SK-N-SH (cell line): ENCODE results near the gene CHST11. TPM values are rescaled to one million over a fixed set of nuclear protein-coding genes. Genes with fewer than 3 reads are reported as not detected.

Source experiments
- CTCF ChIA-PET: fragments of 300-600, 350-600 bp; formaldehyde crosslinking; extraction: SDS; loops from one replicate; lab custom pipeline; 2021; lab: Yijun Ruan, JAX
- POLR2A ChIA-PET: fragments of 350-600 bp; sonication (Branson Sonifier 250); formaldehyde crosslinking; extraction: SDS; loops from one replicate; lab custom pipeline; 2020; ENCODE audit warnings: antibody characterized with exemption, inconsistent platforms; lab: Yijun Ruan, JAX
- DNase-seq: peaks from one replicate; pipeline ENCODE4 v3.0.0; 2012
- H2AFZ ChIP-seq: fragments of 200-600 bp; sonication (generic); 2 replicates; pipeline ENCODE4 v1.8.1; 2016; ENCODE audit warnings: antibody characterized with exemption, mild to moderate bottlenecking, low read depth
- H3F3A ChIP-seq: fragments of 200-600 bp; sonication (generic); replicated peaks from 2 replicates; pipeline ENCODE3; 2016; ENCODE audit warnings: antibody characterized with exemption, mild to moderate bottlenecking; ENCODE audit not compliant: insufficient read depth
- H3K27ac ChIP-seq, 2 experiments: fragments of 200-500 bp in 1 of 2; fragments of 200-600 bp in 1 of 2; sonication (Bioruptor generic) in 1 of 2; sonication (generic), shearing (Covaris generic) in 1 of 2; 2 replicates each; pipeline versions ENCODE4 v1.5.1 to v1.6.1; 2014 to 2016; ENCODE audit warnings: low read depth in 2 of 2, inconsistent platforms in 1 of 2, low read length in 1 of 2, mild to moderate bottlenecking in 1 of 2, mixed read lengths in 1 of 2
- H3K27me3 ChIP-seq: fragments of 200-600 bp; sonication (generic), shearing (Covaris generic); 2 replicates; pipeline ENCODE4 v1.6.1; 2016; ENCODE audit warnings: mixed run types; ENCODE audit not compliant: insufficient read depth
- H3K36me3 ChIP-seq, 2 experiments: fragments of 200-500 bp in 1 of 2; fragments of 200-600 bp in 1 of 2; sonication (Bioruptor generic) in 1 of 2; sonication (generic) in 1 of 2; replicated peaks in 1 of 2; 2 replicates each; pipeline versions ENCODE3 to v1.5.1; 2014 to 2016; ENCODE audit warnings: low read length in 1 of 2, mild to moderate bottlenecking in 1 of 2; ENCODE audit not compliant: insufficient read depth in 2 of 2, control insufficient read depth in 1 of 2
- H3K4me1 ChIP-seq, 2 experiments: fragments of 200-500 bp in 1 of 2; fragments of 200-600 bp in 1 of 2; sonication (Bioruptor generic) in 1 of 2; sonication (generic), shearing (Covaris generic) in 1 of 2; 2 replicates each; pipeline versions ENCODE4 v1.5.1 to v1.6.1; 2014 to 2016; ENCODE audit warnings: low read depth in 1 of 2, low read length in 1 of 2, mixed run types in 1 of 2; ENCODE audit not compliant: insufficient read depth in 2 of 2, control insufficient read depth in 1 of 2
- H3K4me2 ChIP-seq: fragments of 200-600 bp; sonication (generic), shearing (Covaris generic); 2 replicates; pipeline ENCODE4 v1.6.1; 2017; ENCODE audit warnings: mixed run types
- H3K4me3 ChIP-seq, 2 experiments: fragments of 200-500 bp in 1 of 2; fragments of 200-600 bp in 1 of 2; sonication (Bioruptor generic) in 1 of 2; sonication (generic), shearing (Covaris generic) in 1 of 2; 2 replicates each; pipeline versions ENCODE4 v1.5.1 to v1.8.1; 2014 to 2016; ENCODE audit warnings: low read depth in 2 of 2, inconsistent platforms in 1 of 2, low read length in 1 of 2, mild to moderate bottlenecking in 1 of 2, mixed read lengths in 1 of 2, moderate library complexity in 1 of 2
- H3K79me2 ChIP-seq: fragments of 200-600 bp; sonication (generic); 2 replicates; pipeline ENCODE4 v1.8.1; 2017; ENCODE audit warnings: mild to moderate bottlenecking; ENCODE audit not compliant: insufficient read depth
- H3K9ac ChIP-seq: fragments of 200-600 bp; sonication (generic); 2 replicates; pipeline ENCODE4 v1.6.1; 2017; ENCODE audit warnings: mixed run types
- H3K9me2 ChIP-seq: fragments of 200-600 bp; sonication (generic); 2 replicates; pipeline ENCODE4 v1.6.1; 2017; ENCODE audit warnings: mixed run types
- H3K9me3 ChIP-seq: fragments of 200-600 bp; sonication (generic); 2 replicates; pipeline ENCODE4 v1.6.1; 2017; ENCODE audit warnings: mixed run types, mild to moderate bottlenecking, moderate library complexity
- H4K20me1 ChIP-seq: fragments of 200-600 bp; sonication (generic); 2 replicates; pipeline ENCODE4 v1.6.1; 2017; ENCODE audit warnings: mild to moderate bottlenecking, mixed run types; ENCODE audit not compliant: insufficient read depth
- CHD2 ChIP-seq: fragments of 150-350 bp; IDR thresholded peaks from 2 replicates; pipeline ENCODE4 v1.6.1; 2018; ENCODE audit warnings: low read length; ENCODE audit not compliant: partially characterized antibody
- FOXM1 ChIP-seq: IDR thresholded peaks from 2 replicates; pipeline ENCODE4 v1.4.0; 2012; ENCODE audit warnings: low read depth, mild to moderate bottlenecking
- IRF3 ChIP-seq: fragments of 150-350 bp; IDR thresholded peaks from 2 replicates; pipeline ENCODE4 v1.6.1; 2016; ENCODE audit warnings: mild to moderate bottlenecking, low read depth, low read length
- MAX ChIP-seq: IDR thresholded peaks from 2 replicates; pipeline ENCODE4 v1.4.0; 2012; ENCODE audit warnings: low read depth
- MXI1 ChIP-seq: IDR thresholded peaks from 2 replicates; pipeline ENCODE4 v1.6.1; 2012; ENCODE audit warnings: mild to moderate bottlenecking, low read depth, low read length, improper control_type of control experiment
- PBX3 ChIP-seq: IDR thresholded peaks from 2 replicates; pipeline ENCODE4; 2012
- RAD21 ChIP-seq: IDR thresholded peaks from 2 replicates; pipeline ENCODE4 v1.6.1; 2012; ENCODE audit warnings: mild to moderate bottlenecking, low read length
- RCOR1 ChIP-seq: fragments of 150-350 bp; IDR thresholded peaks from 2 replicates; pipeline ENCODE4 v1.6.1; 2017; ENCODE audit warnings: antibody characterized with exemption, low read length
- RFX5 ChIP-seq: IDR thresholded peaks from 2 replicates; pipeline ENCODE4 v1.6.1; 2012; ENCODE audit warnings: mild to moderate bottlenecking, improper control_type of control experiment, low read length
- TAF1 ChIP-seq: IDR thresholded peaks from 2 replicates; pipeline ENCODE4 v1.6.1; 2012; ENCODE audit warnings: low read depth, mild to moderate bottlenecking, low read length, moderate library complexity, borderline replicate concordance
- TEAD4 ChIP-seq: IDR thresholded peaks from 2 replicates; pipeline ENCODE4 v1.4.0; 2012; ENCODE audit warnings: mild to moderate bottlenecking, borderline replicate concordance; ENCODE audit not compliant: insufficient read depth
- USF1 ChIP-seq: IDR thresholded peaks from 2 replicates; pipeline ENCODE4 v1.4.0; 2012; ENCODE audit warnings: low read depth, borderline replicate concordance
- YY1 ChIP-seq: IDR thresholded peaks from 2 replicates; pipeline ENCODE4 v1.4.0; 2012; ENCODE audit warnings: low read depth, mild to moderate bottlenecking
- ZBTB33 ChIP-seq: IDR thresholded peaks from 2 replicates; pipeline ENCODE4 v1.4.0; 2012; ENCODE audit warnings: low read depth, borderline replicate concordance
- WGBS: methylation state at CpG from one replicate; pipeline ENCODE4 v1.1.6; 2017; ENCODE audit warnings: low lambda C conversion rate; 5-methylcytosine and 5-hydroxymethylcytosine counted together
- polyA plus RNA-seq, 3 experiments: library from polyadenylated mRNA; depleted of rRNA; stranded (reverse); fragments of >200 nt; gene quantifications; 2 replicates each; pipeline ENCODE4 v1.2.3, GENCODE V29; 2012
- TF ChIP-seq, protein P1 (sequence below): IDR thresholded peaks from 2 replicates; pipeline ENCODE4 v1.6.1; 2012; ENCODE audit warnings: mild to moderate bottlenecking, low read depth, low read length, moderate library complexity

The CHST11 gene
- polyA plus RNA-seq, 1 of the 3 experiments (the other 2 are of a cell fraction) = 18.6 TPM

- TF ChIP-seq MXI1 (no peak), PBX3 (no peak), MAX (no peak)
Measured at GRCh38 chr12:104419717-104420116, 37.0 kb upstream of the CHST11 start (continued).

DNA sequence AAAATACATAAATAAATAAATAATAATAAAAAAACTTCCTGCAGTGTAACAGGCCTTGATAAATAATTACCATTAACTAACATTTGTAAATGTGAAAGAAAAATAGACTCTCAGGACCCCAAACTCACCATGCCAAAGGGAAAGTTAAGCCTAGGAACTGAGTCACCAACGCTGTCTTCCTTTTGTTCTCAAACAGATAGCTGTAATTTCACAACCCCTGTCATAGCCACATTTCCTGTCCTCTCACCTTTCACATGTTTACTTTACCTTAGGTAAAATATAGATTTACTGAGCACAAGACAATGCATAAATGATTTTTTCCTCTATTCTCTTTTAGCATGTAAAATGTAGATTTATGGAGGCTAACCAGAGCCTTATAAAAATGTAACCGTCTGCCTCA, 35.9 kb upstream of the CHST11 start:
- 93% methylated on average over 2 of the region's 2 CpGs for WGBS
- Histone ChIP-seq H3K9ac (no peak overlapping the region), H3K4me1 (no peaks in the 10 kb centered on the region), H3K27ac (no peak overlapping the region), H4K20me1 (no peaks in the 10 kb centered on the region), H3K4me3 (no peak overlapping the region), H2AFZ (no peak overlapping the region), H3K4me2 (no peak overlapping the region), H3F3A (no peaks in the 10 kb centered on the region), H3K36me3 (no peaks in the 10 kb centered on the region), H3K27me3 (no peaks in the 10 kb centered on the region), H3K79me2 (no peaks in the 10 kb centered on the region)
- POLR2A ChIA-PET = no interaction called here
- DNase-seq = no peak
- CTCF ChIA-PET = interaction anchor here (1.2 kb wide), 1 partner anchor 15 kb away, joined by 3 read pairs; no protein-coding TSS in a partner anchor
- TF ChIP-seq TEAD4 (no peak), IRF3 (no peak)
- TF ChIP-seq, all 33 proteins: peak for 0
- Histone ChIP-seq H3K9me3 (no peaks in the 10 kb centered on the region), H3K9me2 (no peaks in the 10 kb centered on the region)

DNA sequence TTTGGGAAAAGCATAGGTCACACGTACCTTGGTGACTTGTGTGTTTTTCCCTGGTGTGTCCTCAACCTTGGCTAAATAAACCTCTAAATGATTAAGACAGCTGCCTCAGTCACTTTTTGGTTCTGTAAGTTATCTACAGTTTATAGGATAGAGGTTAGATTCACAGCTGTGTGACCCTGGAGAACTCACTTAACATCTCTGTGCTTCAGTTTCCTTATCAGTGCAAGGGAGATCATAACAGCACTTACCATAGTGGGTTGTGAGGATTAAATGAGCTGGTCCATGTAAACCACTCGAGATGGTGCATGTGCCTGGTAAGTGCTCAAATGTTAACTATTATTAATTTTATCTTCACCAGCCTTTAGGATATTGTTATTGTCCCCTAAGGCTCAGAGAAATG, 35.4 kb upstream of the CHST11 start:
- ChIA-PET POLR2A (no interaction called here), CTCF (interaction anchor here (1.2 kb wide), 1 partner anchor 14 kb away, joined by 3 read pairs; no protein-coding TSS in a partner anchor)
- Histone ChIP-seq H3K36me3 (no peaks in the 10 kb centered on the region), H3K9me2 (no peaks in the 10 kb centered on the region), H3K9ac (no peak overlapping the region), H3K27me3 (no peaks in the 10 kb centered on the region), H3K9me3 (no peaks in the 10 kb centered on the region), H3K4me2 (no peak overlapping the region), H3K27ac (no peak overlapping the region), H3F3A (no peaks in the 10 kb centered on the region), H3K79me2 (no peaks in the 10 kb centered on the region), H3K4me1 (no peaks in the 10 kb centered on the region), H3K4me3 (no peak overlapping the region), H2AFZ (no peak overlapping the region), H4K20me1 (no peaks in the 10 kb centered on the region)
- no peak for TF ChIP-seq ZBTB33
- TF ChIP-seq TAF1 = no peak
- TF ChIP-seq CHD2 = no peak
- no peak for TF ChIP-seq USF1
- TF ChIP-seq, protein P1, sequence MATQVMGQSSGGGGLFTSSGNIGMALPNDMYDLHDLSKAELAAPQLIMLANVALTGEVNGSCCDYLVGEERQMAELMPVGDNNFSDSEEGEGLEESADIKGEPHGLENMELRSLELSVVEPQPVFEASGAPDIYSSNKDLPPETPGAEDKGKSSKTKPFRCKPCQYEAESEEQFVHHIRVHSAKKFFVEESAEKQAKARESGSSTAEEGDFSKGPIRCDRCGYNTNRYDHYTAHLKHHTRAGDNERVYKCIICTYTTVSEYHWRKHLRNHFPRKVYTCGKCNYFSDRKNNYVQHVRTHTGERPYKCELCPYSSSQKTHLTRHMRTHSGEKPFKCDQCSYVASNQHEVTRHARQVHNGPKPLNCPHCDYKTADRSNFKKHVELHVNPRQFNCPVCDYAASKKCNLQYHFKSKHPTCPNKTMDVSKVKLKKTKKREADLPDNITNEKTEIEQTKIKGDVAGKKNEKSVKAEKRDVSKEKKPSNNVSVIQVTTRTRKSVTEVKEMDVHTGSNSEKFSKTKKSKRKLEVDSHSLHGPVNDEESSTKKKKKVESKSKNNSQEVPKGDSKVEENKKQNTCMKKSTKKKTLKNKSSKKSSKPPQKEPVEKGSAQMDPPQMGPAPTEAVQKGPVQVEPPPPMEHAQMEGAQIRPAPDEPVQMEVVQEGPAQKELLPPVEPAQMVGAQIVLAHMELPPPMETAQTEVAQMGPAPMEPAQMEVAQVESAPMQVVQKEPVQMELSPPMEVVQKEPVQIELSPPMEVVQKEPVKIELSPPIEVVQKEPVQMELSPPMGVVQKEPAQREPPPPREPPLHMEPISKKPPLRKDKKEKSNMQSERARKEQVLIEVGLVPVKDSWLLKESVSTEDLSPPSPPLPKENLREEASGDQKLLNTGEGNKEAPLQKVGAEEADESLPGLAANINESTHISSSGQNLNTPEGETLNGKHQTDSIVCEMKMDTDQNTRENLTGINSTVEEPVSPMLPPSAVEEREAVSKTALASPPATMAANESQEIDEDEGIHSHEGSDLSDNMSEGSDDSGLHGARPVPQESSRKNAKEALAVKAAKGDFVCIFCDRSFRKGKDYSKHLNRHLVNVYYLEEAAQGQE = no peak
- no peak for TF ChIP-seq MXI1
- no peak for TF ChIP-seq YY1
- TF ChIP-seq RAD21 = no peak
- no peak for TF ChIP-seq RFX5
- no peak for TF ChIP-seq MAX
- no peak for TF ChIP-seq RCOR1
- TF ChIP-seq FOXM1 = no peak
- WGBS = 89% methylated on average over 2 of the region's 2 CpGs
- DNase-seq = no peak
